ENCODE data around the gene NECTIN1.

NECTIN1 gene

GRCh38 chr11:119676461-119677020 is 52.5 kb downstream of the NECTIN1 start:
- in situ Hi-C loops (cut with HindIII; ENCODE audit: low sequenced_read_pairs), result no loop called here

GRCh38 chr11:119673759-119674336 is 55.2 kb downstream of the NECTIN1 start:
- in situ Hi-C loops (cut with HindIII; ENCODE audit: low sequenced_read_pairs), result no loop called here

- in situ Hi-C loops (cut with HindIII; ENCODE audit: low sequenced_read_pairs), result no loop called here
Measured at GRCh38 chr11:119673052-119673758, 55.8 kb downstream of the NECTIN1 start.

GRCh38 chr11:119672597-119672996 is 56.4 kb downstream of the NECTIN1 start:
- in situ Hi-C loops (cut with HindIII; ENCODE audit: low sequenced_read_pairs), result no loop called here

GRCh38 chr11:119671561-119672015 is 57.4 kb downstream of the NECTIN1 start:
- in situ Hi-C loops (cut with HindIII; ENCODE audit: low sequenced_read_pairs), result no loop called here

GRCh38 chr11:119671051-119671450 is 57.9 kb downstream of the NECTIN1 start:
- in situ Hi-C loops (cut with HindIII; ENCODE audit: low sequenced_read_pairs), result no loop called here

- in situ Hi-C loops (cut with HindIII; ENCODE audit: low sequenced_read_pairs), result no loop called here
Measured at GRCh38 chr11:119669487-119669886, 59.5 kb downstream of the NECTIN1 start.

- in situ Hi-C loops (cut with HindIII; ENCODE audit: low sequenced_read_pairs), result no loop called here
Measured at GRCh38 chr11:119668676-119669075, 60.3 kb downstream of the NECTIN1 start.

GRCh38 chr11:119666463-119667131 is 62.4 kb downstream of the NECTIN1 start:
- in situ Hi-C loops (cut with HindIII; ENCODE audit: low sequenced_read_pairs), result no loop called here

- in situ Hi-C loops (cut with HindIII; ENCODE audit: low sequenced_read_pairs), result no loop called here
Measured at GRCh38 chr11:119666061-119666460, 62.9 kb downstream of the NECTIN1 start.

- in situ Hi-C loops (cut with HindIII; ENCODE audit: low sequenced_read_pairs), result no loop called here
Measured at GRCh38 chr11:119664701-119665420, 64.1 kb downstream of the NECTIN1 start.

GRCh38 chr11:119664063-119664572 is 64.9 kb downstream of the NECTIN1 start:
- in situ Hi-C loops (cut with HindIII; ENCODE audit: low sequenced_read_pairs), result no loop called here

GRCh38 chr11:119663279-119663678 is 65.7 kb downstream of the NECTIN1 start:
- in situ Hi-C loops (cut with HindIII; ENCODE audit: low sequenced_read_pairs), result no loop called here

GRCh38 chr11:119661226-119661625 is 67.8 kb downstream of the NECTIN1 start:
- in situ Hi-C loops (cut with HindIII; ENCODE audit: low sequenced_read_pairs), result no loop called here

- in situ Hi-C loops (cut with HindIII; ENCODE audit: low sequenced_read_pairs), result no loop called here
Measured at GRCh38 chr11:119659971-119660723, 68.9 kb downstream of the NECTIN1 start.

- in situ Hi-C loops (cut with HindIII; ENCODE audit: low sequenced_read_pairs), result no loop called here
Measured at GRCh38 chr11:119652907-119653659, 75.9 kb downstream of the NECTIN1 start.

GRCh38 chr11:119651802-119652584 is 77.0 kb downstream of the NECTIN1 start:
- in situ Hi-C loops (cut with HindIII; ENCODE audit: low sequenced_read_pairs), result no loop called here

- in situ Hi-C loops (cut with HindIII; ENCODE audit: low sequenced_read_pairs), result no loop called here
Measured at GRCh38 chr11:119650251-119650650, 78.7 kb downstream of the NECTIN1 start.

- in situ Hi-C loops (cut with HindIII; ENCODE audit: low sequenced_read_pairs), result no loop called here
Measured at GRCh38 chr11:119647254-119647653, 81.7 kb downstream of the NECTIN1 start.
